Transverse colon (tissue), 4 donors: Measurements from ENCODE around the gene PBX3. TPM values are rescaled to one million over a fixed set of nuclear protein-coding genes. Genes with fewer than 3 reads are reported as not detected.
A peak's percentile ranks its signal among the peaks of the same experiment; 100 is the strongest.

Experiments
- DNase-seq: peaks from one replicate; pipeline ENCODE4 v3.0.0-alpha.2; 2019
- H3K27ac ChIP-seq, 4 donors: fragments of 200-600 bp; sonication (generic); 2 replicates each; pipeline ENCODE4 v1.5.1; 2016 to 2018; ENCODE audit warnings: inconsistent platforms in 4 of 4
- H3K27me3 ChIP-seq: fragments of 200-600 bp; sonication (generic); 2 replicates; pipeline ENCODE4 v1.5.1; 2017; ENCODE audit warnings: inconsistent platforms
- H3K36me3 ChIP-seq, 4 donors: fragments of 200-600 bp; sonication (generic); 2 replicates each; pipeline ENCODE4 v1.5.1; 2017 to 2019; ENCODE audit warnings: inconsistent platforms in 4 of 4
- H3K4me1 ChIP-seq, 4 donors: fragments of 200-600 bp; sonication (generic); 2 replicates each; pipeline ENCODE4 v1.5.1; 2017 to 2020; ENCODE audit warnings: inconsistent platforms in 4 of 4
- H3K4me3 ChIP-seq, 4 donors: fragments of 200-600 bp; sonication (generic); 1 replicate in 1 of 4; 2 replicates in 3 of 4; pipeline versions ENCODE4 v1.5.1 to v1.6.1; 2017 to 2019; ENCODE audit warnings: inconsistent platforms in 4 of 4
- H3K9me3 ChIP-seq, 2 donors: fragments of 200-600 bp; sonication (generic); 2 replicates each; pipeline ENCODE4 v1.5.1; 2017 to 2019; ENCODE audit warnings: inconsistent platforms in 2 of 2
- CTCF ChIP-seq, 5 experiments: fragments of 200-600 bp in 3 of 5; fragments of 450-650 bp in 2 of 5; sonication (generic) in 3 of 5; IDR thresholded peaks; 1 replicate in 2 of 5; 2 replicates in 3 of 5; pipeline ENCODE4 v1.5.1; 2016 to 2017; ENCODE audit warnings: antibody characterized with exemption in 5 of 5, inconsistent platforms in 3 of 5, mild to moderate bottlenecking in 2 of 5, moderate library complexity in 1 of 5
- EP300 ChIP-seq: sonication (generic); formaldehyde crosslinking; IDR thresholded peaks from one replicate; pipeline ENCODE4 v1.6.1; 2017; ENCODE audit warnings: antibody characterized with exemption, low read depth
- POLR2A ChIP-seq: fragments of 450-650 bp; IDR thresholded peaks from one replicate; pipeline ENCODE4 v1.6.1; 2016; ENCODE audit warnings: antibody characterized with exemption, mild to moderate bottlenecking, moderate library complexity
- POLR2AphosphoS5 ChIP-seq, 3 donors: sonication (generic); formaldehyde crosslinking; IDR thresholded peaks; one replicate each; pipeline ENCODE4 v1.6.1; 2016; ENCODE audit warnings: antibody characterized with exemption in 3 of 3
- WGBS, 2 donors: methylation state at CpG; one replicate each; pipeline ENCODE4 v1.1.5; 2018; ENCODE audit warnings: low coverage in 1 of 2; 5-methylcytosine and 5-hydroxymethylcytosine counted together
- in situ Hi-C, 4 donors: fragments of 200-750 bp; cut with MboI; loops; one replicate each; pipeline versions ENCODE4 v1.15.0 to v1.15.1; 2017; ENCODE audit warnings: low sequenced_read_pairs in 3 of 4, low pct_ligation_motif_present in 1 of 4, low pct_unique_long_range_greater_than_20kb in 1 of 4
- intact Hi-C: fragments of 100-400 bp; cut with DNase I; formaldehyde crosslinking; loops from one replicate; pipeline ENCODE4 v1.15.1; 2023; ENCODE audit warnings: low total_unique reads
- total RNA-seq, 4 donors: library from RNA; depleted of rRNA; stranded (reverse); fragments of >200 nt; gene quantifications; one replicate each; pipeline ENCODE4 v1.1.0, GENCODE V29; 2016

The PBX3 gene
- total RNA-seq, 4 donors from 2014 or later = 16.4 to 70.3 (median 20.4) TPM

GRCh38 chr9:125811002-125811401 is 63.8 kb downstream of the PBX3 start:
- intact Hi-C loops (loop anchor here (10.0 kb wide), 1 partner anchor 1036 kb away; the partner anchor contains the start of genes NR6A1 and OLFML2A), in situ Hi-C loops (no loop called here)
- Histone ChIP-seq H3K4me3 (no peak overlapping the region), H3K36me3 (no peaks in the 10 kb centered on the region), H3K27ac (no peak overlapping the region), H3K9me3 (no peaks in the 10 kb centered on the region), H3K27me3 (no peaks in the 10 kb centered on the region), H3K4me1 (peaks cover 0 to 4% (median 1%) of the 10 kb centered on the region in 4 donors)
- WGBS, 2 donors = 87 to 90% methylated on average over 3 of the region's 3 CpGs
- no peak for TF ChIP-seq EP300
- TF ChIP-seq POLR2A = no peak
- TF ChIP-seq POLR2AphosphoS5 (IDR thresholded peaks at IDR 0.05) = no peak
- no peak for TF ChIP-seq CTCF (IDR thresholded peaks at IDR 0.05)
- no peak for DNase-seq

GRCh38 chr9:125812403-125812802 is 65.2 kb downstream of the PBX3 start:
- Histone ChIP-seq H3K4me3 (no peak overlapping the region), H3K27ac (no peak overlapping the region), H3K4me1 (peaks cover 0 to 1% (median 0%) of the 10 kb centered on the region in 4 donors), H3K9me3 (no peaks in the 10 kb centered on the region), H3K27me3 (no peaks in the 10 kb centered on the region), H3K36me3 (no peaks in the 10 kb centered on the region)
- intact Hi-C loops (loop anchor here (10.0 kb wide), 1 partner anchor 1038 kb away; the partner anchor contains the start of genes NR6A1 and OLFML2A), in situ Hi-C loops (no loop called here)
- DNase-seq = no peak
- WGBS, 2 donors = 86 to 94% methylated on average over 2 to 6 of the region's 6 CpGs
- TF ChIP-seq CTCF (IDR thresholded peaks at IDR 0.05) (no peak), POLR2AphosphoS5 (IDR thresholded peaks at IDR 0.05) (no peak), EP300 (no peak), POLR2A (no peak)

GRCh38 chr9:125815568-125815967 is 68.4 kb downstream of the PBX3 start:
- no peak overlapping the region for H3K4me3 ChIP-seq
- H3K27ac ChIP-seq = no peak overlapping the region
- TF ChIP-seq POLR2AphosphoS5 (IDR thresholded peaks at IDR 0.05) = no peak
- no peak for TF ChIP-seq POLR2A
- TF ChIP-seq EP300 = no peak
- no peak for TF ChIP-seq CTCF (IDR thresholded peaks at IDR 0.05)
- H3K36me3 ChIP-seq = no peaks in the 10 kb centered on the region
- no peak for DNase-seq
- WGBS, 2 donors = 86 to 92% methylated on average over 1 of the region's 1 CpG
- no peaks in the 10 kb centered on the region for H3K27me3 ChIP-seq
- peaks cover 0 to 1% (median 0%) of the 10 kb centered on the region in 4 donors for H3K4me1 ChIP-seq
- H3K9me3 ChIP-seq = no peaks in the 10 kb centered on the region
- intact Hi-C loops = loop anchor here (10.0 kb wide), 1 partner anchor 1041 kb away; the partner anchor contains the start of genes NR6A1 and OLFML2A
- in situ Hi-C loops = no loop called here

- peaks cover 0 to 8% (median 0%) of the 10 kb centered on the region in 4 donors for H3K4me1 ChIP-seq
- peak overlapping the region in 1 of 4 donors; percentile 18 for H3K27ac ChIP-seq
- no peaks in the 10 kb centered on the region for H3K9me3 ChIP-seq
- no peaks in the 10 kb centered on the region for H3K36me3 ChIP-seq
- no peaks in the 10 kb centered on the region for H3K27me3 ChIP-seq
- DNase-seq = no peak
- H3K4me3 ChIP-seq = no peak overlapping the region
- 83 to 94% methylated on average over 5 of the region's 5 CpGs for WGBS, 2 donors
- intact Hi-C loops = loop anchor here (10.0 kb wide), 1 partner anchor 1042 kb away; the partner anchor contains the start of genes NR6A1 and OLFML2A
- in situ Hi-C loops = no loop called here
- TF ChIP-seq POLR2A (no peak), EP300 (no peak), POLR2AphosphoS5 (IDR thresholded peaks at IDR 0.05) (no peak), CTCF (IDR thresholded peaks at IDR 0.05) (no peak)
Observed at GRCh38 chr9:125816321-125816720, 69.1 kb downstream of the PBX3 start.
